Subcutaneous abdominal adipose tissue (tissue), 5 donors: ENCODE results near the gene HMBS.
"Not testable (repeated sequence)": the region's sequence is repeated elsewhere in the genome, so short reads cannot be mapped to it uniquely, and the experiment has no call there.

Source experiments
- H3K27ac ChIP-seq: one replicate; pipeline ENCODE4 v1.7.0; 2013; ENCODE audit warnings: low read depth, mild to moderate bottlenecking, inconsistent platforms, low read length, moderate library complexity
- H3K27me3 ChIP-seq, 5 donors: one replicate each; pipeline ENCODE4 v1.7.0; 2013; ENCODE audit warnings: low read length in 5 of 5, inconsistent platforms in 1 of 5; ENCODE audit not compliant: control insufficient read depth in 5 of 5, insufficient read depth in 4 of 5
- H3K36me3 ChIP-seq, 5 donors: one replicate each; pipeline ENCODE4 v1.7.0; 2013; ENCODE audit warnings: low read length in 5 of 5; ENCODE audit not compliant: control insufficient read depth in 5 of 5, insufficient read depth in 5 of 5
- H3K4me1 ChIP-seq, 5 donors: one replicate each; pipeline ENCODE4 v1.7.0; 2013; ENCODE audit warnings: low read length in 5 of 5, mild to moderate bottlenecking in 3 of 5, moderate library complexity in 1 of 5; ENCODE audit not compliant: control insufficient read depth in 5 of 5, insufficient read depth in 5 of 5
- H3K4me3 ChIP-seq, 5 donors: one replicate each; pipeline ENCODE4 v1.7.0; 2013; ENCODE audit warnings: low read length in 5 of 5, low read depth in 1 of 5
- H3K9ac ChIP-seq, 5 donors: one replicate each; pipeline ENCODE4 v1.7.0; 2013; ENCODE audit warnings: low read length in 5 of 5, mild to moderate bottlenecking in 4 of 5, moderate library complexity in 3 of 5
- H3K9me3 ChIP-seq, 5 donors: one replicate each; pipeline ENCODE4 v1.7.0; 2013; ENCODE audit warnings: low read length in 5 of 5; ENCODE audit not compliant: control insufficient read depth in 5 of 5
- donor health status: healthy.
- donor health status: healthy.
- donor health status: healthy.
- donor health status: healthy.
- donor health status: healthy.

HMBS gene

DNA sequence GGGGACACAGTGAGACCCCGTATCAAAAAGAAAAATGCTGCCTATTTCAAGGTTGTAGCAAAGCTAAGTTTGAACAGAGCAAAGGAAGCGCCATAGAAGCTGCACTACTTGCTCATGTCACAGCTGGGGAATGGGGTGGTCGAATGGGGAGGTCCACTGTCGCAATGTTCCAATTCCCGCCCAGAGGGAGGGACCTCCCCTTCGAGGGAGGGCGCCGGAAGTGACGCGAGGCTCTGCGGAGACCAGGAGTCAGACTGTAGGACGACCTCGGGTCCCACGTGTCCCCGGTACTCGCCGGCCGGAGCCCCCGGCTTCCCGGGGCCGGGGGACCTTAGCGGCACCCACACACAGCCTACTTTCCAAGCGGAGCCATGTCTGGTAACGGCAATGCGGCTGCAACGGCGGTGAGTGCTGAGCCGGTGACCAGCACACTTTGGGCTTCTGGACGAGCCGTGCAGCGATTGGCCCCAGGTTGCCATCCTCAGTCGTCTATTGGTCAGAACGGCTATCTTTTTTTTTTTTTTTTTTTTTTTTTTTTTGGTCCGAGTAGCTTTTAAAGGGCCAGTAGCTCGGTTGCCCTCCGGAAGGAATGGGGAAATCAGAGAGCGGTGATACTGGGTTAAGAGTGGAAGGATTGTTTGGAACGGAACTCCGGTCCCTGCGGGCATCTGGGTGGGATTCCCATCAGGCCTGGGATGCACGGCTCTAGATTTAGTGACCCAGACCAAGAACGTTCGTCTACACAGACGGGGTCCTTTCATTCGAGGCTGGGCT lies at the start of gene HMBS:
TSS of gene HMBS (plus strand) at position 219 of the 774 bp plus-strand sequence. CDS start at position 372, 153 bp downstream.
- Histone ChIP-seq H3K9me3 (no peaks in the 10 kb centered on the region), H3K36me3 (peaks cover 5 to 30% (median 27%) of the 10 kb centered on the region in 5 donors), H3K4me3 (peak within 1 kb of the TSS; percentile 85 to 94 (median 90)), H3K9ac (peak within 1 kb of the TSS; percentile 74 to 88 (median 82)), H3K27ac (peak within 1 kb of the TSS; percentile 88), H3K27me3 (no peaks in the 10 kb centered on the region), H3K4me1 (peaks cover 5 to 16% (median 16%) of the 10 kb centered on the region in 5 donors)

DNA sequence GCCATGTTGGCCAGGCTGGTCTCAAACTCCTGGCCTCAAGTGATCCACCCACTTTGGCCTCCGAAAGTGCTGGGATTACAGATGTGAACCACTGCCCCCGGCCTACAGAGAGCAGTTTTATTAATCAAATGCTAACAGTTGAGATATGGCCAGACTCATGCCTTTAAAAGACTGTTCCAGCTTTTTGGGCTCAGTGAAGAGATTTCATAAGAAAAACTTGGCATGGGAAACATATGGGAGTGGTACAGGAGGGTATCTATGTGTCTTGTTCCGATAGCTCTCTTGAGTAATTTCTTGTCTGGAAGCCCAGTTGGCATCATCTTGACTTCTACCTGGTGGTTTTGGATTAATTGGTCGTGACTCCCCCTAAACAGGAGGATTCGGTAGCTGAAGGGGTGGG lies 45.8 kb upstream of the HMBS start:
- H3K9me3 ChIP-seq = no peaks in the 10 kb centered on the region
- H3K36me3 ChIP-seq = no peaks in the 10 kb centered on the region
- H3K27ac ChIP-seq = no peak overlapping the region
- no peak overlapping the region for H3K4me3 ChIP-seq
- H3K4me1 ChIP-seq = no peaks in the 10 kb centered on the region
- peaks cover 0 to 2% (median 0%) of the 10 kb centered on the region in 5 donors for H3K27me3 ChIP-seq
- no peak overlapping the region for H3K9ac ChIP-seq

DNA sequence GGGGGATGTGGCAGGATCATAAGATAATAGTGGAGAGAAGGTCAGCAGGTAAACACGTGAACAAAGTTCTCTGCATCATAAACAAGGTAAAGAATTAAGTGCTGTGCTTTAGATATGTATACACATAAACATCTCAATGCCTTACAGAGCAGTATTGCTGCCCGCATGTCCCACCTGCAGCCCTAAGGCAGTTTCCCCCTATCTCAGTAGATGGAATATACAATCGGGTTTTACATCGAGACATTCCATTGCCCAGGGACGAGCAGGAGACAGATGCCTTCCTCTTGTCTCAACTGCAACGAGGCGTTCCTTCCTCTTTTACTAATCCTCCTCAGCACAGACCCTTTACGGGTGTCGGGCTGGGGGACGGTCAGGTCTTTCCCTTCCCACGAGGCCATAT lies 45.2 kb upstream of the HMBS start:
- H3K27ac ChIP-seq, H3K36me3 ChIP-seq, H3K4me1 ChIP-seq: not testable (repeated sequence)

DNA sequence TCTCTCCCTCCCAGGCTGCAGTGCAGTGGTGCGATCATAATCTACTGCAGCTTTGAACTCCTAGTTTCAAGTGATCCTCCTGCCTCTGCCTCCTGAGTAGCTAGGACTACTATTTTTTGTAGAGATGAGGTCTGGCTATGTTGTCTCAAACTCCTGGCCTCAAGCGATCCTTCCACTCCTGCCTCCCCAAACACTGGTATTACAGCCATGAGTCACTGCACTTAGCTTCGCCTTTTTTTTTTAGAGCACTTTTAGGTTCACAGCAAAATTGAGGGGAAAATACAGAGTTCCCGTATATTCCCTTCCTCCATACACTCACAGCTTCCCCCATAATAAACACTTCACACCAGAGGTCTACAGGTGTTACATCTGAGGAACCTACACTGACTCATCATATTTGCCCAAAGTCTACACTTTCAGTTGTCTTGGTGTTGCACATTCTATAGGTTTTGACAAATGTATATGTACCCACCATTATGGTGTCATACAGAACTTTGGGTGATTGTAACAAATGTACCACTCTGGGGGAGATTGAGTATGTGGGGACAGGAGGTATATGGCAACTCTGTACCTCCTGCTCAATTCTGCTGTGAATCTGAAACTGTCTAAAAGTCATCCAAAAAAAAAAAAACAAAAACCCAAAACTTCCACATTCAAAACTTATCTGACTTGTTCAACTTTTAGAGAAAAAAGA lies 42.7 kb upstream of the HMBS start:
- no peaks in the 10 kb centered on the region for H3K4me1 ChIP-seq
- H3K4me3 ChIP-seq = no peak overlapping the region
- no peak overlapping the region for H3K9ac ChIP-seq
- H3K9me3 ChIP-seq = no peaks in the 10 kb centered on the region
- peaks cover 0 to 27% (median 23%) of the 10 kb centered on the region in 5 donors for H3K36me3 ChIP-seq
- no peak overlapping the region for H3K27ac ChIP-seq
- H3K27me3 ChIP-seq = peaks cover 0 to 2% (median 0%) of the 10 kb centered on the region in 5 donors

More for the DNA sequence above, 45.2 kb upstream of the HMBS start:
- not testable (repeated sequence) for H3K4me3 ChIP-seq, H3K9ac ChIP-seq, H3K9me3 ChIP-seq, H3K27me3 ChIP-seq

DNA sequence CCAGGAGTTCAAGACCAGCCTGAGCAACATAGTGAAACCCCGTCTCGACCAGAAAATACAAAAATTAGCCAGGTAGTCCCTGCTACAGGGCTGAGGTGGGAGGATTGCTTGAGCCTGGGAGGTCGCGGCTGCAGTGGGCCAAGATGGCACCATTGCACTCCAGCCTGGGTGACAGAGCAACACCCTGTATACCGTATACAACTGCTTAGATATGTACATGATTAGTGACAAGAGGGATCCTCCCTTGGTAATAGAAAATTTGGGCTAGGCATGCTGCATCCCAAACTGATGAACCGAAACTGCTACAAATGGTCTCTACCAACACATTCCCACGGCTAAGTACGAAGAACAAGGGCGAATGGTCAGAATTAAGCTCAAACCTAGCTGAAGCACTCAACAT lies 41.8 kb upstream of the HMBS start:
- H3K9ac ChIP-seq = no peak overlapping the region
- no peaks in the 10 kb centered on the region for H3K9me3 ChIP-seq
- peaks cover 0 to 37% (median 31%) of the 10 kb centered on the region in 5 donors for H3K36me3 ChIP-seq
- H3K4me3 ChIP-seq = no peak overlapping the region
- no peaks in the 10 kb centered on the region for H3K4me1 ChIP-seq
- H3K27me3 ChIP-seq = peaks cover 0 to 2% (median 0%) of the 10 kb centered on the region in 5 donors
- no peak overlapping the region for H3K27ac ChIP-seq

DNA sequence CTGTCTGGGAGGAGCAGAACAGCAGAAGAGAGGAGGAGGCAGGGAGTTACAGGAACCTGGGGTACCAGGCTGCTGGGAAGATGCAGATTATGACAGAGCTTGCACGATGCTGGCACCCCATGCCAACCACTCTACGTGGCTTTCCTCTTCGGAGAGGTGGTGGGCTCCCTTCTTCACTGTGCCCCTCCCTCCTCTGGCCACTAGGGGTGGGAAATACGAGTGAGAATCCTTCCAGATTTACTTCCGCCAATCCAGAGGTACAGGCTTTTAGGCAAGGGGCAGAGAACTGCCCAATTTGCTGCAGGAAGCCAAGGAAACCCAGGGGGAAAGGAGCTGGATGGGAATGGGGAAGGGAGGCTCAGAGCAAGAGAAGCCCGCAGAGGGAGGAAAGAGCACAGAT lies 40.0 kb upstream of the HMBS start:
- no peak overlapping the region for H3K4me3 ChIP-seq
- H3K36me3 ChIP-seq = peaks cover 0 to 55% (median 49%) of the 10 kb centered on the region in 5 donors
- no peaks in the 10 kb centered on the region for H3K27me3 ChIP-seq
- H3K9ac ChIP-seq = no peak overlapping the region
- no peaks in the 10 kb centered on the region for H3K9me3 ChIP-seq
- no peak overlapping the region for H3K27ac ChIP-seq
- H3K4me1 ChIP-seq = no peaks in the 10 kb centered on the region

DNA sequence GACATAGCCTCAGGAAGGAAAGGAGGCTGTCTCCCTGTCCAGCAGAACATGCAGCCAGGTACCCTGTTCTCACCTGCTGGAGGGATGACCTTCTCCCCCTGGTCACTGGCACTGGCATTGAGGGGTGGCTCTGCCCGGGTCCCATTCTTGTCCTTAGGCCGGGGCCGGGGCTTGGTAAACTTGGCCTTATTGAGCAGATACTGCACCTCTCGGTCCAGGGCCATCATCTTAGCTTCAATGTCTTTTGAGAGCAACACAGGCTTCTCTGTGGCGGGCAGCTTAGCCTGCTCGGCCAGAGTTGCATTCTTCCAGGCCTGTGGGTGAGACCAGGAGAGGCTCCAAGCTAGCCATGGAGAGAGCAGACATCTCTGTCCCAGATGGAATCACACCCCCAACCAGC lies 38.2 kb upstream of the HMBS start:
- Histone ChIP-seq H3K36me3 (peaks cover 0 to 68% (median 59%) of the 10 kb centered on the region in 5 donors), H3K9ac (no peak overlapping the region), H3K27me3 (no peaks in the 10 kb centered on the region), H3K27ac (no peak overlapping the region), H3K4me3 (no peak overlapping the region), H3K9me3 (no peaks in the 10 kb centered on the region), H3K4me1 (no peaks in the 10 kb centered on the region)

DNA sequence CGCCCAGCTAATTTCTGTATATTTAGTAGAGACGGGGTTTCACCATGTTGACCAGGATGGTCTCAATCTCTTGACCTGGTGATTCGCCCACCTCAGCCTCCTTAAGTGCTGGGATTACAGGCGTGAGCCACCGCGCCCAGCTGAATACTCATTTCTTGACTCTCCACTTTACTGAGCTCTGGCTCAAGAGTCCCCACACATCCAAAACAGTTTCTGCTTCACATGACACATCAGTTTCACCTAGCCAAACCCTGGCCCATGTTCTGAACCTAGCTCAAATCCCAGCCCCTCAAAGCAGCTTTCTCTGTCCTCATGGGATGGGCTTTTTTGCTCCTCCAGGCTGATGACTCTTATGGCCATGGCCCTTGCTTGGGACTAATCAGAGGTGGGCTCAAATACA lies 37.5 kb upstream of the HMBS start:
- Histone ChIP-seq H3K4me3 (no peak overlapping the region), H3K4me1 (no peaks in the 10 kb centered on the region), H3K27ac (no peak overlapping the region), H3K9ac (no peak overlapping the region), H3K27me3 (no peaks in the 10 kb centered on the region), H3K9me3 (no peaks in the 10 kb centered on the region), H3K36me3 (peaks cover 0 to 75% (median 66%) of the 10 kb centered on the region in 5 donors)

DNA sequence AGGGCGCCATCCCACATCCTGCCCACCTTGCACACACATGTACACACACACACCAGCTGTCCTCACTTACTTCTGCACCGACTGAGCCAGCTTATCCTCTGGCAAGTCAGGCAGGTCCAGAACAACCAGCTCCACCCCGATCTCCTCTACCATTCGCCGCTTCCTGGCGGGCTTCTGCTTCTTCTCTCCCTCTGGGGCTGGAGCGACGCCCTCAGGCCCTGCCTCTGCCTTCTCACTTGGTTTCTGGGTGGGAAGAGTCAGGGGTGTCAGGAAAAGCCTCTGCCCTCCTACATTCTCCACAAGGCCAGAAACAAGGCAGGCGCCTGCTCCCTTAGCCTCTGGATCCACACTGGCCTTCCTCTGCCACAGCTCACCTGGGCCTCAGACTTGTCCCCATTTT lies 36.0 kb upstream of the HMBS start:
- no peak overlapping the region for H3K9ac ChIP-seq
- no peak overlapping the region for H3K27ac ChIP-seq
- no peaks in the 10 kb centered on the region for H3K4me1 ChIP-seq
- peaks cover 0 to 89% (median 80%) of the 10 kb centered on the region in 5 donors for H3K36me3 ChIP-seq
- H3K9me3 ChIP-seq = no peaks in the 10 kb centered on the region
- no peak overlapping the region for H3K4me3 ChIP-seq
- no peaks in the 10 kb centered on the region for H3K27me3 ChIP-seq

DNA sequence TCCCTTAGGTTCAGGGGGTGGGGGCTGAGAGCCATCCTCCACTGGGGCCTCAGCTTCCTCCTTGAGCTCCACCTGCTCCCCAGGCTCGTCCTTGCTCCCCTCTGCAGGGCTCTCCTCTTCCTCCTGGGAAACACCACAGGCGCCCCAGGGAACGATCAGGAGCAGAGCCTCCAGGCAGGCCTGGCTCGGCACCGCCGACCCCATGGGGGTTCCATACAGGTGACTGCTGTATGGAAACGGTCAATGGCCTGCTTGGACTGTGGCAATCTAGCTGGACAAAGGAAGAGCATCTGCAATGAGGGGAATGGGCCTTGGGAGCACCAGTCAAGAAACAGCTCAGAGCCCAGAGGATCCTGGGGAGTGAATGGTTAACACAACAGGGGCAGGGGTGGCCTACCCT lies 35.6 kb upstream of the HMBS start:
- Histone ChIP-seq H3K27me3 (no peaks in the 10 kb centered on the region), H3K36me3 (peaks cover 0 to 93% (median 85%) of the 10 kb centered on the region in 5 donors), H3K27ac (no peak overlapping the region), H3K4me3 (no peak overlapping the region), H3K4me1 (no peaks in the 10 kb centered on the region), H3K9ac (peak overlapping the region in 1 of 5 donors; percentile 19), H3K9me3 (no peaks in the 10 kb centered on the region)
